HG03469 (cell line): Measurements from ENCODE around the gene SYMPK.

Experiments
- ATAC-seq: cut with Tn5 transposase; IDR thresholded peaks from one replicate; pipeline ENCODE4 v1.9.1; 2021; ENCODE audit warnings: mild to moderate bottlenecking, moderate library complexity, moderate number of reproducible peaks; ENCODE audit not compliant: unreplicated experiment

The SYMPK gene

GRCh38 chr19:45768655-45768983 lies 94.3 kb downstream of the SYMPK start:
- ATAC-seq: no peak

- no peak for ATAC-seq
These were observed 94.9 kb downstream of the SYMPK start for GRCh38 chr19:45767881-45768654.

- no peak for ATAC-seq
These were observed 95.5 kb downstream of the SYMPK start for GRCh38 chr19:45767410-45767880.

GRCh38 chr19:45766869-45767346 lies 96.0 kb downstream of the SYMPK start:
- ATAC-seq: no peak

GRCh38 chr19:45766296-45766868 lies 96.6 kb downstream of the SYMPK start:
- ATAC-seq: no peak

GRCh38 chr19:45765702-45766295 lies 97.1 kb downstream of the SYMPK start:
- ATAC-seq: no peak
